ENCODE measurements around the gene LSAMP.

GRCh38 chr3:115788921-115789470, 656.3 kb downstream of the LSAMP start:
- TF ChIP-seq CTCF (conservative IDR thresholded peaks at IDR 0.05; ENCODE audit: low read depth in 2 of 2) (no peak), EZH2phosphoT487 (IDR thresholded peaks at IDR 0.05; ENCODE audit: unreplicated experiment) (no peak), REST (IDR thresholded peaks at IDR 0.05; ENCODE audit: unreplicated experiment) (no peak), EZH2 (IDR thresholded peaks at IDR 0.05; ENCODE audit: low read depth, unreplicated experiment) (no peak), JUNB (IDR thresholded peaks at IDR 0.05; ENCODE audit: unreplicated experiment) (no peak), POLR2AphosphoS5 (IDR thresholded peaks at IDR 0.05; ENCODE audit: low read depth) (no peak), CREB1 (CRISPR knock-in tag; IDR thresholded peaks at IDR 0.05; ENCODE audit: low read depth) (no peak), ETS1 (IDR thresholded peaks at IDR 0.05) (no peak)
